PFSK-1 (cell line): ENCODE measurements around the gene DDAH1.

ENCODE experiments used
- FOXP2 ChIP-seq: optimal IDR thresholded peaks from 2 replicates; pipeline ENCODE3; 2011; ENCODE audit warnings: borderline replicate concordance, control low read depth, inconsistent platforms; ENCODE audit not compliant: insufficient read depth; ENCODE audit errors: extremely low read length, extremely low read depth
- POLR2AphosphoS5 ChIP-seq: IDR thresholded peaks from 2 replicates; pipeline ENCODE4 v1.6.1; 2012; ENCODE audit warnings: low read depth, mild to moderate bottlenecking, control low read depth, low read length, moderate library complexity
- SIN3A ChIP-seq: IDR thresholded peaks from 2 replicates; pipeline ENCODE4 v1.6.1; 2012; ENCODE audit warnings: mild to moderate bottlenecking, low read length, moderate library complexity, borderline replicate concordance; ENCODE audit not compliant: insufficient read depth
- TAF1 ChIP-seq: IDR thresholded peaks from 2 replicates; pipeline ENCODE4 v1.6.1; 2012; ENCODE audit warnings: low read length, control low read depth, borderline replicate concordance; ENCODE audit not compliant: insufficient read depth
- TF ChIP-seq, protein P1 (sequence below), 2 experiments: IDR thresholded peaks; 2 replicates each; pipeline versions ENCODE4 v1.6.1 to v1.8.0; 2011 to 2012; ENCODE audit warnings: low read depth in 2 of 2, low read length in 2 of 2, control low read depth in 1 of 2, inconsistent platforms in 1 of 2, mild to moderate bottlenecking in 1 of 2, moderate library complexity in 1 of 2; ENCODE audit not compliant: insufficient read depth in 1 of 2

DDAH1 gene

DNA sequence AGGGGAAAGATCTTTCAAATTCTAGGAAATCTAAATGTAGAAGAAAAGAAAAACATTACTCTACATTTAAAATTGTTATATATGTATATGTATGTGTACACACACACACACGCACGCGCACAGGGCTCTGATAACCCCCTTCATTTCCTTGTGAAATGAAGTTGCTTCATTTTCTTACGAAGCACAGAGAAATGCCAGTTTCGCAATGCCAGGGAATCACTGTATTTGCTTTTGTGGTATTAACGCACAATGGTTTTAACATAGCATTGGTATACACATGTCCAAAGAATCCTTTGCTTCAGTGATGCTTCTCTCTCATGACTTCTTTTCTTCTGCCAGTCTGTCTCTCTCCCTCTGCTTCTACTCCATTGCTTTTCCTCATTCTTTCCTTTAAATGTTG, 8.4 kb upstream of the DDAH1 start:
- TF ChIP-seq SIN3A (no peak), TAF1 (no peak), POLR2AphosphoS5 (no peak), FOXP2 (no peak)
- TF ChIP-seq, protein P1, sequence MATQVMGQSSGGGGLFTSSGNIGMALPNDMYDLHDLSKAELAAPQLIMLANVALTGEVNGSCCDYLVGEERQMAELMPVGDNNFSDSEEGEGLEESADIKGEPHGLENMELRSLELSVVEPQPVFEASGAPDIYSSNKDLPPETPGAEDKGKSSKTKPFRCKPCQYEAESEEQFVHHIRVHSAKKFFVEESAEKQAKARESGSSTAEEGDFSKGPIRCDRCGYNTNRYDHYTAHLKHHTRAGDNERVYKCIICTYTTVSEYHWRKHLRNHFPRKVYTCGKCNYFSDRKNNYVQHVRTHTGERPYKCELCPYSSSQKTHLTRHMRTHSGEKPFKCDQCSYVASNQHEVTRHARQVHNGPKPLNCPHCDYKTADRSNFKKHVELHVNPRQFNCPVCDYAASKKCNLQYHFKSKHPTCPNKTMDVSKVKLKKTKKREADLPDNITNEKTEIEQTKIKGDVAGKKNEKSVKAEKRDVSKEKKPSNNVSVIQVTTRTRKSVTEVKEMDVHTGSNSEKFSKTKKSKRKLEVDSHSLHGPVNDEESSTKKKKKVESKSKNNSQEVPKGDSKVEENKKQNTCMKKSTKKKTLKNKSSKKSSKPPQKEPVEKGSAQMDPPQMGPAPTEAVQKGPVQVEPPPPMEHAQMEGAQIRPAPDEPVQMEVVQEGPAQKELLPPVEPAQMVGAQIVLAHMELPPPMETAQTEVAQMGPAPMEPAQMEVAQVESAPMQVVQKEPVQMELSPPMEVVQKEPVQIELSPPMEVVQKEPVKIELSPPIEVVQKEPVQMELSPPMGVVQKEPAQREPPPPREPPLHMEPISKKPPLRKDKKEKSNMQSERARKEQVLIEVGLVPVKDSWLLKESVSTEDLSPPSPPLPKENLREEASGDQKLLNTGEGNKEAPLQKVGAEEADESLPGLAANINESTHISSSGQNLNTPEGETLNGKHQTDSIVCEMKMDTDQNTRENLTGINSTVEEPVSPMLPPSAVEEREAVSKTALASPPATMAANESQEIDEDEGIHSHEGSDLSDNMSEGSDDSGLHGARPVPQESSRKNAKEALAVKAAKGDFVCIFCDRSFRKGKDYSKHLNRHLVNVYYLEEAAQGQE (IDR thresholded peaks at IDR 0.05; ENCODE audit: insufficient read depth in 1 of 2, low read depth in 2 of 2, low read length in 2 of 2): no peak

DNA sequence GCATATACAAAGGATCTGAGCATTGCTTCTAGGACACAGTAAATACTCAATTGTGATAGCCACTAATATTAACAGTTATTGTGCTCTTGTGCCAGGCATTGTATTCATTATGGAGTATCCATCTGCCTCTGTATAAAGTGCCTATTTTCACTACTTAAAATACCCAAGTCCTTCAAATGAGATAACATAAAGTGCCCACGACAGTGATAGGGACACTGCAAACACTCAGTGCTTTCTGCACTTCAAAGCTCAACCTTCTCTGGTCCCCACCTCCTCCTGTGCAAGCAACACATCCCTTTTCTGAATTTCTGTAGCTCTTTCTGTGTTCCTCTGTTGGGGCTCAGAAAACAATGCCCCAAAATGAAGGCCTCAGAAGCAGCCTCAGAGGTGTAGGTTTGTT, 6.6 kb upstream of the DDAH1 start:
- TF ChIP-seq TAF1 (no peak), FOXP2 (no peak)
- TF ChIP-seq, protein P1 (IDR thresholded peaks at IDR 0.05; ENCODE audit: insufficient read depth in 1 of 2, low read depth in 2 of 2, low read length in 2 of 2): no peak

DNA sequence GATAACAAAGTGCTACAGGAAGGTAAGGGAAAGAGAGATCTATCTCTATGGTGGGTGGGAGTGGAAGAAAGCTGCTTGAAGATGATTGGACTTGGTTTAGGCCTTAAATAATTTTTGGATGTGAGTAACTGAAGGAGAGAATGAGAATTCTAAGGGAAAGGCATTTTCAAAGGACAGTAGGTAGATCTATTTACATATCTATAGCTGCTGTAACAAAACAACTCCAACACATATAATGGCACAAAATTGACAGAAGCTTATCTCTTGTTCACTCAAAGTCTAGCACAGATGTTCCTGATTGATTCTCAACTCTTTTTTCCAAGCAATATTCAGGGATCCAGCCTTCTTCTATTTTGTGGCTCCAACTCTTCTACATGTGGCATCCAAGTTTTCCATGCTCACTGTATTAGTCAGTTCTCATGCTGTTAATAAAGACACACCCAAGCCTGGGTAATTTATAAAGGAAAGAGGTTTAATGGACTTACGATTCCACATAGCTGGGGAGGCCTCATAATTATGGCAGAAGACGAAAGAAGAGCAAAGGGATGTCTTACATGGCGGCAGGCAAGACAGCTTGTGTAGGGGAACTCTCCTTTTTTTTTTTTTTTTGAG, 3.1 kb upstream of the DDAH1 start:
- TF ChIP-seq, protein P1 (IDR thresholded peaks at IDR 0.05; ENCODE audit: insufficient read depth in 1 of 2, low read depth in 2 of 2, low read length in 2 of 2): no peak
- TF ChIP-seq SIN3A (no peak), FOXP2 (no peak), TAF1 (no peak), POLR2AphosphoS5 (no peak)

DNA sequence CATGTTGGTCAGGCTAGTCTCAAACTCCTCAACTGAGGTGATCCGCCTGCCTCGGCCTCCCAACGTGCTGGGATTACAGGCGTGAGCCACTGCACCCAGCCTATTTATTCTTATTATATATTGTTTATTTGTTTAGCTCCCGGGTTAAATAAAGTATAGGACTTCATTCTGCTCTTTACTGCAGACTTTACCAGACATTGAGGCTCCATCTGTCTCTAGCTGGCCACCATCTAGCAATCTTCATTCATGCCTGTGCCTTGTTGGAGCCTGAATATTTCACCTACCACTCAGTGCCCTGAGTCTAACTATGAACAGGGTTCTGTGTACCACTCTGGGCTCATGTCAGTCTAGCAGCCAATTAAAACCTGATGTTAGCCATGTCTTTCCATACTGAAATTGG, 2.1 kb upstream of the DDAH1 start:
- TF ChIP-seq SIN3A: no peak

DNA sequence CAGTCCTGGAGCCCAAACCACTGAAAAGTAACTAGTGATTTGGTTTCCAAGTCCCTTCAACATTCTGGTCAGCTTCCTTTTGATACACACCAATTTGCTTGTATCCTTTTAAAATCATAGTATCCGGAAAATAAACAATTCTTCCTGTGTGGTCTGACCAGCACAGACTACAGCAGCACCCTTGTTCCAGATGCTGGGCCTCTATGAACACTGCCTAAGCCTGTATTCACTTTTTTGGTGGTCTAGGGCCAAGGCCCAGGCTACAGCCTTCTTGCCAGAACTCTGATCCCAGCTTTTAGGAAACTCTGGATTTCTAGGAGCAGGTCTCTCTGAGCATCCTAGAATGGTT, 801 bp upstream of the DDAH1 start:
- TF ChIP-seq FOXP2 (no peak), SIN3A (no peak), POLR2AphosphoS5 (no peak), TAF1 (no peak)
- TF ChIP-seq, protein P1 (IDR thresholded peaks at IDR 0.05; ENCODE audit: insufficient read depth in 1 of 2, low read depth in 2 of 2, low read length in 2 of 2): no peak
